ENCODE data around the gene INSRR.

DNA sequence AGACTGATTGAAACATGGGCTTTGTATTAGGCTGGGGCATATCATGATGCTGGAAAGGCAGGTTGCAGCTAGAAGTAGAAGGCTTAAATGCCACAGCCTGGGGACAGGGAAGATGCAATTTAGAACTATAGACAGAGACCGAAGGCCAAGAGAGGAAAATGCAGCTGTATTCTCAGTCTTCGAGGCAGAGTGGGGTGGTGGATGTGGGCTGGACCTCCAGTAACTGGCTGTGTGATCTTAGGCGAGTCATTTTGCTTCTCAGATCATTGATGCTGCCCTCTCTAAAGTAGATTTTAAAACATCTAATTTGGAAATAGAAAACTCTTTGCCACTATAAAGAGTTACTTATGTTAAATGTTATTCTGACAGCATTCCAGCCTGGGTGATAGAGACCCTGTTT lies 24.6 kb downstream of the INSRR start:
- no peak for TF ChIP-seq RAD21 (IDR thresholded peaks at IDR 0.05; ENCODE audit: low read depth)
- no peak for TF ChIP-seq YY1 (IDR thresholded peaks at IDR 0.05; ENCODE audit: low read depth)
- no peak for TF ChIP-seq EP300 (IDR thresholded peaks at IDR 0.05; ENCODE audit: borderline replicate concordance)
- no peak for TF ChIP-seq ZBTB7A (IDR thresholded peaks at IDR 0.05; ENCODE audit: low read depth)
- TF ChIP-seq, protein P1, sequence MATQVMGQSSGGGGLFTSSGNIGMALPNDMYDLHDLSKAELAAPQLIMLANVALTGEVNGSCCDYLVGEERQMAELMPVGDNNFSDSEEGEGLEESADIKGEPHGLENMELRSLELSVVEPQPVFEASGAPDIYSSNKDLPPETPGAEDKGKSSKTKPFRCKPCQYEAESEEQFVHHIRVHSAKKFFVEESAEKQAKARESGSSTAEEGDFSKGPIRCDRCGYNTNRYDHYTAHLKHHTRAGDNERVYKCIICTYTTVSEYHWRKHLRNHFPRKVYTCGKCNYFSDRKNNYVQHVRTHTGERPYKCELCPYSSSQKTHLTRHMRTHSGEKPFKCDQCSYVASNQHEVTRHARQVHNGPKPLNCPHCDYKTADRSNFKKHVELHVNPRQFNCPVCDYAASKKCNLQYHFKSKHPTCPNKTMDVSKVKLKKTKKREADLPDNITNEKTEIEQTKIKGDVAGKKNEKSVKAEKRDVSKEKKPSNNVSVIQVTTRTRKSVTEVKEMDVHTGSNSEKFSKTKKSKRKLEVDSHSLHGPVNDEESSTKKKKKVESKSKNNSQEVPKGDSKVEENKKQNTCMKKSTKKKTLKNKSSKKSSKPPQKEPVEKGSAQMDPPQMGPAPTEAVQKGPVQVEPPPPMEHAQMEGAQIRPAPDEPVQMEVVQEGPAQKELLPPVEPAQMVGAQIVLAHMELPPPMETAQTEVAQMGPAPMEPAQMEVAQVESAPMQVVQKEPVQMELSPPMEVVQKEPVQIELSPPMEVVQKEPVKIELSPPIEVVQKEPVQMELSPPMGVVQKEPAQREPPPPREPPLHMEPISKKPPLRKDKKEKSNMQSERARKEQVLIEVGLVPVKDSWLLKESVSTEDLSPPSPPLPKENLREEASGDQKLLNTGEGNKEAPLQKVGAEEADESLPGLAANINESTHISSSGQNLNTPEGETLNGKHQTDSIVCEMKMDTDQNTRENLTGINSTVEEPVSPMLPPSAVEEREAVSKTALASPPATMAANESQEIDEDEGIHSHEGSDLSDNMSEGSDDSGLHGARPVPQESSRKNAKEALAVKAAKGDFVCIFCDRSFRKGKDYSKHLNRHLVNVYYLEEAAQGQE (IDR thresholded peaks at IDR 0.05; ENCODE audit: low read depth), result no peak
- no peak for TF ChIP-seq TAF1 (IDR thresholded peaks at IDR 0.05; ENCODE audit: low read depth)
- TF ChIP-seq CREB1 (IDR thresholded peaks at IDR 0.05; ENCODE audit: low read depth), result no peak
- no peak for TF ChIP-seq FOXM1 (IDR thresholded peaks at IDR 0.05; ENCODE audit: borderline replicate concordance, low read depth)
- no peak for TF ChIP-seq CEBPB (IDR thresholded peaks at IDR 0.05)
- TF ChIP-seq, protein P2, sequence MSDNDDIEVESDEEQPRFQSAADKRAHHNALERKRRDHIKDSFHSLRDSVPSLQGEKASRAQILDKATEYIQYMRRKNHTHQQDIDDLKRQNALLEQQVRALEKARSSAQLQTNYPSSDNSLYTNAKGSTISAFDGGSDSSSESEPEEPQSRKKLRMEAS (IDR thresholded peaks at IDR 0.05), result no peak
